Measurements from ENCODE around the gene KCNA2. TPM values are rescaled to one million over a fixed set of nuclear protein-coding genes. Genes with fewer than 3 reads are reported as not detected.
A peak's percentile ranks its signal among the peaks of the same experiment; 100 is the strongest.

KCNA2 gene
- total RNA-seq, 1 donor from 2014 or later = 9.4 TPM

DNA sequence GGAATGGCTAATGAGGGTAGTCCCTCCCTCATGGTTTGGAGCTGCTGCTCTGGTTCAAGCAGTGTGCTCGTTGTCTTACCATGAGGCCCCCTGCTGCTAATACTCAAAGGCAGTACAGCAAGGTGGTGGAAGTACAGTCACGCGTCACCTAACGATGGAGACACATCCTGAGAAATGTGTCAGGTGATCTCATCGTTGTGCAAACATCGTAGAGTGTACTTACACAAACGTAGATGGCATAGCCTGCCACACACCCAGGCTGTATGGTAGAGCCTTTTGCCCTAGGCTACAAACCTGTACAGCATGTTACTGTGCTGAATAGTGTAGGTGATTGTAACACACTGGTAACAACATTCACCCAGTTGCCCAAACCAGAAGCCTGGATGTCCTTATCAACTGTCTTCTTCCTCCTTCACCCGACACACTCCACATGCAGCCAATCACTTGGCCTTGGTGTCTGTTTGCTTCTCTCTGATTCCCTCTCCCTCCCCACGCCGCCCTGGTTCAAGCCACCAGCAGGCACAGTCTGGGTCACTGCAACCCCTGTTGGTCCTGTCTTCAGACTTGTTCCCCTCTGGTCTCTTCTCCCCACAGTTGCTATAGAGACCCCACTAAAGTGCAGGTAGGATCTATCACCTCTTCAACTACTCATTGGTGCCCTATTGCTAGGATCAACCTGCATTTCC is 6.0 kb upstream of the KCNA2 start:
- no peak for TF ChIP-seq CTCF (IDR thresholded peaks at IDR 0.05)
- intact Hi-C loops (cut with DNase I) = no loop called here
- no peak overlapping the region for H3K4me3 ChIP-seq
- DNase-seq (ENCODE audit: low spot score in 2 of 2) = peak in 1 of 2 donors; percentile 37
- no peaks in the 10 kb centered on the region for H3K27me3 ChIP-seq
- no peaks in the 10 kb centered on the region for H3K9me3 ChIP-seq
- H3K36me3 ChIP-seq = no peaks in the 10 kb centered on the region
- H3K4me1 ChIP-seq = no peaks in the 10 kb centered on the region
- no peak overlapping the region for H3K27ac ChIP-seq

DNA sequence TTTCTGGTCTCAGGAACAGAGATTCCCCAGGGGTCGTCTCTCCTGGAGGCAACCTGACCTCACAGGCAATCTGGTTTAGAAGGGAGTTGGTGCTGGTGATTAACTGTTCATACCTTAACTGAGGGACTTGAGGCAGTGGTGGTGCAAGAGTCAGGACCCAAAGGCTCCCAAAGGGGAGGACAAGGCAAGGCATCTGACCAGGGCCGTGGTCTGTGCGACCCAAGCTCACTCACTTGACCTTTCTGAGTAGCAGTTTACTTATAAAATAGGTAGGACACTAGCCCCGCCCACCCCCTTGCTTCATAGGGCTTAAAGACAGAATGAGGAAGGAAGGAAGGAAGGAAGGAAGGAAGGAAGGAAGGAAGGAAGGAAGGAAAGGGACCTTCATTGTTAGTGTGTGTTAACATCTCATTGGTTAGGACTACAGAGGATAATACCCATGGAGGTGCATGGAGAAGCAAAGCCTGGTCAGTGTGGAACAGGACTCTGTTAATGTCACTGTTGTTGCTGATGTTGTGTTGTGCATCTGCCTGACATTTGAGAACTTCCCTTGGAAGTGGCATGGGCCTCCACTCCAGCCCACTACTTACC is 4.6 kb upstream of the KCNA2 start:
- peak in 1 of 2 donors; percentile 31 for DNase-seq (ENCODE audit: low spot score in 2 of 2)
- H3K4me3 ChIP-seq = no peak overlapping the region
- no peak for TF ChIP-seq CTCF (IDR thresholded peaks at IDR 0.05)
- H3K27me3 ChIP-seq = no peaks in the 10 kb centered on the region
- no peaks in the 10 kb centered on the region for H3K36me3 ChIP-seq
- intact Hi-C loops (cut with DNase I) = no loop called here
- H3K9me3 ChIP-seq = no peaks in the 10 kb centered on the region
- no peak overlapping the region for H3K27ac ChIP-seq
- peaks cover 6% of the 10 kb centered on the region in 2 donors for H3K4me1 ChIP-seq

DNA sequence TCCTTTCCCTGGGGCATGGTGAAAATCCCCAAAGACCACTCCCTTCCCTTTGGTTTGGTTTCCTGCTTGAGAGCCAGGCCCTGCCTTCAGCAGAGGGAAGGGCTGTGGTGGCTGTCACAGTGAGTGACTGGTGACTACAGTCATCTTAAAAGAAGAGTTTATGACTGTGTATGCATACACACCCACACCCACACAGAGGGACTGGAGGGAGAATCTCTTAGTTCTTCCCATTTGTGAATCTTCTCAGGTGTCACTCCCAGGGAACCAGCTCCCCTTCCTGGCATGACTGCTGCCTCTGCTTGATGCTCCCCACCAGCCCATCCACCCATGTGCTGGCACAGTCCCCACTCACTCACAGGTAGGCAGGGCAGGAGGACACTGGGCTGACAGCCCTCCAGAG is 3.9 kb upstream of the KCNA2 start:
- DNase-seq (ENCODE audit: low spot score in 2 of 2) = peak in 1 of 2 donors; percentile 48
- intact Hi-C loops (cut with DNase I) = no loop called here

GRCh38 chr1:110608247-110608646 is 2.1 kb upstream of the KCNA2 start:
- Histone ChIP-seq H3K27me3 (no peaks in the 10 kb centered on the region), H3K4me3 (no peak overlapping the region), H3K36me3 (no peaks in the 10 kb centered on the region), H3K9me3 (no peaks in the 10 kb centered on the region), H3K4me1 (peaks cover 6 to 9% of the 10 kb centered on the region in 2 donors), H3K27ac (no peak overlapping the region)
- TF ChIP-seq CTCF (IDR thresholded peaks at IDR 0.05) = no peak
- peak in 1 of 2 donors; percentile 28 for DNase-seq (ENCODE audit: low spot score in 2 of 2)
- intact Hi-C loops (cut with DNase I) = loop anchor here (5.0 kb wide), 1 partner anchor 271 kb away; the partner anchor contains the start of gene RBM15

More for the DNA sequence above, 3.9 kb upstream of the KCNA2 start:
- H3K27ac ChIP-seq = no peak overlapping the region
- TF ChIP-seq CTCF (IDR thresholded peaks at IDR 0.05) = no peak
- peaks cover 6 to 9% of the 10 kb centered on the region in 2 donors for H3K4me1 ChIP-seq
- H3K9me3 ChIP-seq = no peaks in the 10 kb centered on the region
- H3K27me3 ChIP-seq = no peaks in the 10 kb centered on the region
- H3K4me3 ChIP-seq = no peak overlapping the region
- no peaks in the 10 kb centered on the region for H3K36me3 ChIP-seq

DNA sequence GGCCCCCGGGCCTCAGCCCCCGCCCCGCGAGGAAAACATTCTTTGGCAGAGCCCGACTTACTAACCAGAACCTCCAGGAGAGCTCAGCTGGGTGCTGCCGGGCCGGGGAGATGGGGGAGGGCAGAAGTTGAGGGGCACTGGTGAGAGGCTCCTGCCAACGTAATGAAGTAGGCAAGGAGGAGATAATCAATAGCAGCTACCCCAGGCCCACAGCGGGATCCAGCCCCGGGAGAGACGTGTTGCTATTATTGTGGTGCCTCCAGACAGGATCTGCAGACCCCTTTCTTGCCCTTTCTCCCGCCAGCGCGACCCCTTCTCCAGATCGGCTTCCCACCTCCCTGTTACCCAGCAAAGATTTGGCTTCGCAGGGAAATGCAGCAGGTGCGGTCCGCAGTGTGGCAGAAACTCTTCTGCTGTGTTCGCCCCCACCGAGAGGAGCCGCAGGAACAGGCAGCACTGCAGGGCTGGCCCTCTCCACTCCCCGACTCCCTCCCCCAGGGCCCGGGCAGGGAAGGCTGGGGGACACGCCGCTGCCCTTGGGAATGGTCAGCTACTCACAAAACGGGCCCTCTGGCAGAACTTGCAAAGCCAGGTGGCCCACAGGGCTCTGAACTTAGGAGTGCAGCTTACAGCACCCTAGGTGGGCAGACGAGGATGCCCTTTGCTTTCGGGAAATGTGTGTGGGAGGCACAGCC is 1.5 kb upstream of the KCNA2 start:
- peaks cover 6 to 9% of the 10 kb centered on the region in 2 donors for H3K4me1 ChIP-seq
- DNase-seq (ENCODE audit: low spot score in 2 of 2) = peak in 1 of 2 donors; percentile 62
- H3K4me3 ChIP-seq = peak overlapping the region; percentile 79 to 90
- no peaks in the 10 kb centered on the region for H3K36me3 ChIP-seq
- TF ChIP-seq CTCF (IDR thresholded peaks at IDR 0.05) = no peak
- intact Hi-C loops (cut with DNase I) = loop anchor here (5.0 kb wide), 1 partner anchor 270 kb away; the partner anchor contains the start of gene RBM15
- no peak overlapping the region for H3K27ac ChIP-seq
- H3K27me3 ChIP-seq = no peaks in the 10 kb centered on the region
- no peaks in the 10 kb centered on the region for H3K9me3 ChIP-seq
